ENCODE results near the gene MYH9.

Gene MYH9

GRCh38 chr22:36344106-36344827 is 43.5 kb downstream of the MYH9 start:
- Histone ChIP-seq H3K4me2 (ENCODE audit: low read length) (no peak overlapping the region), H3K4me3 (ENCODE audit: low read length) (no peak overlapping the region), H3K27ac (ENCODE audit: low read depth, low read length) (no peak overlapping the region), H4K20me1 (ENCODE audit: control insufficient read depth, insufficient read depth, low read depth, low read length) (peaks cover 9% of the 10 kb centered on the region; the same call in 1 of the 2 replicates), H3F3A (ENCODE audit: control insufficient read depth, insufficient read depth) (no peaks in the 10 kb centered on the region), H3K4me1 (ENCODE audit: control insufficient read depth, low read length) (peaks cover 7% of the 10 kb centered on the region), H3K9me2 (replicated peaks; ENCODE audit: control insufficient read depth, low read length) (no peaks in the 10 kb centered on the region), H3K79me2 (ENCODE audit: control insufficient read depth, low read length) (peaks cover 93% of the 10 kb centered on the region), H3K9me3 (ENCODE audit: control insufficient read depth, insufficient read depth, low read length) (no peaks in the 10 kb centered on the region), H3K27me3 (ENCODE audit: control insufficient read depth, low read length) (no peaks in the 10 kb centered on the region), H3K36me3 (ENCODE audit: control insufficient read depth, low read length) (peaks cover 85% of the 10 kb centered on the region)
- no peak for TF ChIP-seq CTCF (IDR thresholded peaks at IDR 0.05; ENCODE audit: low read depth, low read length, poor library complexity, severe bottlenecking)
- no peak for TF ChIP-seq EZH2phosphoT487 (IDR thresholded peaks at IDR 0.05; ENCODE audit: borderline replicate concordance, low read length)

DNA sequence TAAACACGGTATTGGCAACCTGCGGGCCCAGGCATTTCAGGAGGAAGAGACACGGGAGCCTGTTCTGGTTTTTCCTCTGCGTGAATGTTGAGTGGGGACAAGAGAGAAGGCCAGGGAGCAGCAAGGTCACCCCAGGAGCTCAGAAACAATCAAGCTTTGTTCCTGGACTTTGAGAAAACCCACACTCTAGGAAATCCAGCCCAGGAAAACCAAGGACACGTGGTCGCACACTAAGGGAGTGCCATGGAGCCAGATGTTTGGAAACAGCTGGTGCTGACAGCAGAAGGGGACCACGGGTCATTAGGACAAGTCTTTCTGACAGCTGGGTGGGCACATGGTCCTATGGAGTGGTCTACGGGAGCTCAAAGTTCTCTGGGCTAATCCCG is 44.1 kb downstream of the MYH9 start:
- H3K9me2 ChIP-seq (replicated peaks; ENCODE audit: control insufficient read depth, low read length) = no peaks in the 10 kb centered on the region
- H3K27me3 ChIP-seq (ENCODE audit: control insufficient read depth, low read length) = no peaks in the 10 kb centered on the region
- peaks cover 93% of the 10 kb centered on the region for H3K79me2 ChIP-seq (ENCODE audit: control insufficient read depth, low read length)
- H3K36me3 ChIP-seq (ENCODE audit: control insufficient read depth, low read length) = peaks cover 86% of the 10 kb centered on the region
- peaks cover 13% of the 10 kb centered on the region for H3K4me1 ChIP-seq (ENCODE audit: control insufficient read depth, low read length)
- H3F3A ChIP-seq (ENCODE audit: control insufficient read depth, insufficient read depth) = no peaks in the 10 kb centered on the region
- H3K27ac ChIP-seq (ENCODE audit: low read depth, low read length) = no peak overlapping the region
- no peak overlapping the region for H3K4me2 ChIP-seq (ENCODE audit: low read length)
- no peaks in the 10 kb centered on the region for H3K9me3 ChIP-seq (ENCODE audit: control insufficient read depth, insufficient read depth, low read length)
- TF ChIP-seq EZH2phosphoT487 (IDR thresholded peaks at IDR 0.05; ENCODE audit: borderline replicate concordance, low read length) = no peak
- no peak for TF ChIP-seq CTCF (IDR thresholded peaks at IDR 0.05; ENCODE audit: low read depth, low read length, poor library complexity, severe bottlenecking)
- peaks cover 9% of the 10 kb centered on the region; the same call in 1 of the 2 replicates for H4K20me1 ChIP-seq (ENCODE audit: control insufficient read depth, insufficient read depth, low read depth, low read length)
- no peak overlapping the region for H3K4me3 ChIP-seq (ENCODE audit: low read length)

- Histone ChIP-seq H3K9me2 (replicated peaks; ENCODE audit: control insufficient read depth, low read length) (no peaks in the 10 kb centered on the region), H3K4me2 (ENCODE audit: low read length) (no peak overlapping the region), H4K20me1 (ENCODE audit: control insufficient read depth, insufficient read depth, low read depth, low read length) (peaks cover 9% of the 10 kb centered on the region; the same call in 1 of the 2 replicates), H3K9me3 (ENCODE audit: control insufficient read depth, insufficient read depth, low read length) (no peaks in the 10 kb centered on the region), H3K27ac (ENCODE audit: low read depth, low read length) (no peak overlapping the region), H3K4me3 (ENCODE audit: low read length) (no peak overlapping the region), H3K27me3 (ENCODE audit: control insufficient read depth, low read length) (no peaks in the 10 kb centered on the region), H3F3A (ENCODE audit: control insufficient read depth, insufficient read depth) (no peaks in the 10 kb centered on the region), H3K36me3 (ENCODE audit: control insufficient read depth, low read length) (peaks cover 86% of the 10 kb centered on the region), H3K79me2 (ENCODE audit: control insufficient read depth, low read length) (peaks cover 93% of the 10 kb centered on the region), H3K4me1 (ENCODE audit: control insufficient read depth, low read length) (peaks cover 18% of the 10 kb centered on the region)
- TF ChIP-seq EZH2phosphoT487 (IDR thresholded peaks at IDR 0.05; ENCODE audit: borderline replicate concordance, low read length) (no peak), CTCF (IDR thresholded peaks at IDR 0.05; ENCODE audit: low read depth, low read length, poor library complexity, severe bottlenecking) (no peak)
Measured at GRCh38 chr22:36343070-36343719, 44.6 kb downstream of the MYH9 start.

Measured in DOHH2 (cell line).